ENCODE measurements around the gene MRPL55. TPM values are rescaled to one million over a fixed set of nuclear protein-coding genes. Genes with fewer than 3 reads are reported as not detected.

The MRPL55 gene
- total and polyA plus RNA-seq, 2 of the 4 experiments (the other 2 are of a cell fraction): 48.9 to 95.4 TPM

DNA sequence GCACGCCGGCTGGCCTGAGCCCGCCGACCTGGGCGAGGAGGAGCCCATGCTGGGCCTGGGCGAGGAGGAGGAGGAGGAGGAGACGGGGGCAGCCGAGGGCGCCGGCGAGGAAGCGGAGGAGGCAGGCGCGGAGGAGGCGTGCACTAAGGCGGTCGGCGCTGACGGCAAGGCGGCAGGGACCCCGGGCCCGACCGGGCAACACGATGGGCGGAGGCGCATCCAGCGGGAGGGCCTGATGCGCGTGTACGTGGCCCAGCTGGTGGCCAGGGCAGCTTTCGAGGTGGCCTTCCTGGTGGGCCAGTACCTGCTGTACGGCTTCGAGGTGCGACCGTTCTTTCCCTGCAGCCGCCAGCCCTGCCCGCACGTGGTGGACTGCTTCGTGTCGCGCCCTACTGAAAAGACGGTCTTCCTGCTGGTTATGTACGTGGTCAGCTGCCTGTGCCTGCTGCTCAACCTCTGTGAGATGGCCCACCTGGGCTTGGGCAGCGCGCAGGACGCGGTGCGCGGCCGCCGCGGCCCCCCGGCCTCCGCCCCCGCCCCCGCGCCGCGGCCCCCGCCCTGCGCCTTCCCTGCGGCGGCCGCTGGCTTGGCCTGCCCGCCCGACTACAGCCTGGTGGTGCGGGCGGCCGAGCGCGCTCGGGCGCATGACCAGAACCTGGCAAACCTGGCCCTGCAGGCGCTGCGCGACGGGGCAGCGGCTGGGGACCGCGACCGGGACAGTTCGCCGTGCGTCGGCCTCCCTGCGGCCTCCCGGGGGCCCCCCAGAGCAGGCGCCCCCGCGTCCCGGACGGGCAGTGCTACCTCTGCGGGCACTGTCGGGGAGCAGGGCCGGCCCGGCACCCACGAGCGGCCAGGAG is 49.3 kb upstream of the MRPL55 start:
- H2BK5ac ChIP-seq (ENCODE audit: low read depth, low read length, poor library complexity, severe bottlenecking): no peak overlapping the region
- H2AK5ac ChIP-seq (ENCODE audit: low read depth, low read length): no peak overlapping the region
- intact Hi-C loops (cut with micrococcal nuclease): no loop called here
- in situ Hi-C loops (cut with MboI; ENCODE audit: low sequenced_read_pairs): no loop called here
- WGBS, 2 experiments (ENCODE audit: extremely low coverage in 2 of 2, insufficient read length in 1 of 2): 47% methylated on average over 37 of the region's 98 CpGs; no CpG with 5 or more reads in 1 of the 2 experiments
- no peak overlapping the region for H3K4me3 ChIP-seq (ENCODE audit: insufficient read depth, low read depth, low read length)
- dilution Hi-C loops (cut with HindIII; ENCODE audit: low sequenced_read_pairs, unreplicated experiment): no loop called here
- H2BK15ac ChIP-seq (ENCODE audit: low read depth, low read length): no peak overlapping the region
- no peak overlapping the region for H3K23ac ChIP-seq (ENCODE audit: low read depth, low read length)
- no peak overlapping the region for H3K18ac ChIP-seq (ENCODE audit: low read depth, low read length)
- POLR2A ChIA-PET (ENCODE audit: unreplicated experiment): no interaction called here
- H3K4me2 ChIP-seq (ENCODE audit: low read depth, low read length): no peak overlapping the region
- no peaks in the 10 kb centered on the region for H3K36me3 ChIP-seq (ENCODE audit: control insufficient read depth, insufficient read depth, low read length)
- H4K8ac ChIP-seq (ENCODE audit: low read depth in 2 of 2, low read length in 2 of 2): no peak overlapping the region
- no peak for ATAC-seq (ENCODE audit: low read depth)
- no peak overlapping the region for H3K27ac ChIP-seq (ENCODE audit: insufficient read depth, low read length)
- H3K56ac ChIP-seq (ENCODE audit: extremely low read depth, insufficient read depth, low read length): no peak overlapping the region
- no peaks in the 10 kb centered on the region for H3K9me3 ChIP-seq (ENCODE audit: control insufficient read depth, insufficient read depth, low read length)
- no peak overlapping the region for H2BK20ac ChIP-seq (ENCODE audit: low read depth, low read length)
- peaks cover 14% of the 10 kb centered on the region; the same call in 1 of the 2 replicates for H3K9me1 ChIP-seq (ENCODE audit: insufficient read depth, low read length)
- H3K14ac ChIP-seq (replicated peaks; ENCODE audit: low read depth, low read length): no peak overlapping the region
- H3K4ac ChIP-seq (ENCODE audit: low read depth, low read length): no peak overlapping the region
- no peaks in the 10 kb centered on the region; the same call in 1 of the 2 replicates for H4K20me1 ChIP-seq (ENCODE audit: insufficient read depth, low read length)
- BruUV-seq (replicated peaks): no TSS peak
- no peaks in the 10 kb centered on the region for H3K27me3 ChIP-seq (ENCODE audit: control insufficient read depth, insufficient read depth, low read length)
- peak overlapping the region; percentile 43 for H2AFZ ChIP-seq (replicated peaks; ENCODE audit: low read length, poor library complexity)
- no peak overlapping the region for H4K5ac ChIP-seq (ENCODE audit: low read depth, low read length)
- H3K4me1 ChIP-seq (ENCODE audit: control insufficient read depth, insufficient read depth, low read length): peaks cover 6% of the 10 kb centered on the region
- H2BK120ac ChIP-seq (ENCODE audit: low read depth, low read length): no peak overlapping the region
- H3K9ac ChIP-seq (ENCODE audit: low read depth, low read length): no peak overlapping the region
- H4K91ac ChIP-seq (ENCODE audit: insufficient read depth, low read depth, low read length): no peak overlapping the region
- no peak overlapping the region for H2AK9ac ChIP-seq (replicated peaks; ENCODE audit: low read depth, low read length, poor library complexity)
- no peak for DNase-seq
- CTCF ChIA-PET: no interaction called here
- H3K79me1 ChIP-seq (ENCODE audit: low read depth in 1 of 2, low read length in 2 of 2): peaks cover 5 to 10% of the 10 kb centered on the region in 2 experiments; a peak in 2 of 4 replicates
- TF ChIP-seq, protein P1, sequence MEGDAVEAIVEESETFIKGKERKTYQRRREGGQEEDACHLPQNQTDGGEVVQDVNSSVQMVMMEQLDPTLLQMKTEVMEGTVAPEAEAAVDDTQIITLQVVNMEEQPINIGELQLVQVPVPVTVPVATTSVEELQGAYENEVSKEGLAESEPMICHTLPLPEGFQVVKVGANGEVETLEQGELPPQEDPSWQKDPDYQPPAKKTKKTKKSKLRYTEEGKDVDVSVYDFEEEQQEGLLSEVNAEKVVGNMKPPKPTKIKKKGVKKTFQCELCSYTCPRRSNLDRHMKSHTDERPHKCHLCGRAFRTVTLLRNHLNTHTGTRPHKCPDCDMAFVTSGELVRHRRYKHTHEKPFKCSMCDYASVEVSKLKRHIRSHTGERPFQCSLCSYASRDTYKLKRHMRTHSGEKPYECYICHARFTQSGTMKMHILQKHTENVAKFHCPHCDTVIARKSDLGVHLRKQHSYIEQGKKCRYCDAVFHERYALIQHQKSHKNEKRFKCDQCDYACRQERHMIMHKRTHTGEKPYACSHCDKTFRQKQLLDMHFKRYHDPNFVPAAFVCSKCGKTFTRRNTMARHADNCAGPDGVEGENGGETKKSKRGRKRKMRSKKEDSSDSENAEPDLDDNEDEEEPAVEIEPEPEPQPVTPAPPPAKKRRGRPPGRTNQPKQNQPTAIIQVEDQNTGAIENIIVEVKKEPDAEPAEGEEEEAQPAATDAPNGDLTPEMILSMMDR (conservative IDR thresholded peaks at IDR 0.05; ENCODE audit: low read depth, low read length): no peak
- TF ChIP-seq RFX5 (IDR thresholded peaks at IDR 0.05; ENCODE audit: low read depth, low read length): no peak
- no peak for TF ChIP-seq MXI1 (IDR thresholded peaks at IDR 0.05; ENCODE audit: borderline replicate concordance, low read depth, low read length)
- TF ChIP-seq, protein P2, sequence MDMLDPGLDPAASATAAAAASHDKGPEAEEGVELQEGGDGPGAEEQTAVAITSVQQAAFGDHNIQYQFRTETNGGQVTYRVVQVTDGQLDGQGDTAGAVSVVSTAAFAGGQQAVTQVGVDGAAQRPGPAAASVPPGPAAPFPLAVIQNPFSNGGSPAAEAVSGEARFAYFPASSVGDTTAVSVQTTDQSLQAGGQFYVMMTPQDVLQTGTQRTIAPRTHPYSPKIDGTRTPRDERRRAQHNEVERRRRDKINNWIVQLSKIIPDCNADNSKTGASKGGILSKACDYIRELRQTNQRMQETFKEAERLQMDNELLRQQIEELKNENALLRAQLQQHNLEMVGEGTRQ (IDR thresholded peaks at IDR 0.05; ENCODE audit: low read depth, low read length): no peak
- TF ChIP-seq CEBPB (IDR thresholded peaks at IDR 0.05; ENCODE audit: low read depth, low read length): no peak
- TF ChIP-seq NFE2L2 (IDR thresholded peaks at IDR 0.05; ENCODE audit: low read depth, low read length): no peak
- no peak for TF ChIP-seq RCOR1 (IDR thresholded peaks at IDR 0.05; ENCODE audit: insufficient replicate concordance, low read length)
- TF ChIP-seq MAZ (IDR thresholded peaks at IDR 0.05; ENCODE audit: borderline replicate concordance, low read depth, low read length): no peak
- TF ChIP-seq, protein P3, sequence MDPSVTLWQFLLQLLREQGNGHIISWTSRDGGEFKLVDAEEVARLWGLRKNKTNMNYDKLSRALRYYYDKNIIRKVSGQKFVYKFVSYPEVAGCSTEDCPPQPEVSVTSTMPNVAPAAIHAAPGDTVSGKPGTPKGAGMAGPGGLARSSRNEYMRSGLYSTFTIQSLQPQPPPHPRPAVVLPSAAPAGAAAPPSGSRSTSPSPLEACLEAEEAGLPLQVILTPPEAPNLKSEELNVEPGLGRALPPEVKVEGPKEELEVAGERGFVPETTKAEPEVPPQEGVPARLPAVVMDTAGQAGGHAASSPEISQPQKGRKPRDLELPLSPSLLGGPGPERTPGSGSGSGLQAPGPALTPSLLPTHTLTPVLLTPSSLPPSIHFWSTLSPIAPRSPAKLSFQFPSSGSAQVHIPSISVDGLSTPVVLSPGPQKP (IDR thresholded peaks at IDR 0.05; ENCODE audit: borderline replicate concordance, low read depth, low read length): no peak
- TF ChIP-seq MAFK (IDR thresholded peaks at IDR 0.05; ENCODE audit: low read depth, low read length): no peak
- TF ChIP-seq SMC3 (IDR thresholded peaks at IDR 0.05; ENCODE audit: low read depth, low read length): no peak
- no peak for TF ChIP-seq RAD21 (IDR thresholded peaks at IDR 0.05; ENCODE audit: low read length)
- no peak for TF ChIP-seq FOS (IDR thresholded peaks at IDR 0.05; ENCODE audit: low read depth, low read length)
- no peak for TF ChIP-seq POLR2A (IDR thresholded peaks at IDR 0.05; ENCODE audit: low read depth, low read length)
- no peak for TF ChIP-seq CHD1 (IDR thresholded peaks at IDR 0.05; ENCODE audit: low read depth, low read length)
